ENCODE data around the gene F2. TPM values are rescaled to one million over a fixed set of nuclear protein-coding genes. Genes with fewer than 3 reads are reported as not detected.
A peak's percentile ranks its signal among the peaks of the same experiment; 100 is the strongest.

The F2 gene
- total and polyA plus RNA-seq, 4 donors: 631 to 1,505 (median 1,232) TPM

DNA sequence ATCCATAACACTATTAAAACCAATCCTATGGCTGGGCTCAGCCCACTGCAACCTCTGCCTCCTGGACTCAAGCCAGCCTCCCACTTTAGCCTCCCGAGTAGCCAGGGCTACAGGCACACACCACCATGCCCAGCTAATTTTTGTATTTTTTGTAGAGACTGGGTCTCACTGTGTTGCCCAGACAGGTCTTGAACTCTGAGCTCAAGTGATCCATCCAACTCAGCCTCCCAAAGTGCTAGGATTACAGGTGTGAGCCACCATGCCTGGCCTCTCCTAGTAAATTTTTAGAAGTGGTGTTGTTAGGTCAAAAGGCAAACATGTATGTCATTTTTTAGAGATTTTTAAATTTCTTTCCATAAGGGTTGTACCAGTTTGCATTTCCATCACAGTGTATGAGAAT, 14.2 kb downstream of the F2 start (continued):
- no peak for TF ChIP-seq REST (IDR thresholded peaks at IDR 0.05)

DNA sequence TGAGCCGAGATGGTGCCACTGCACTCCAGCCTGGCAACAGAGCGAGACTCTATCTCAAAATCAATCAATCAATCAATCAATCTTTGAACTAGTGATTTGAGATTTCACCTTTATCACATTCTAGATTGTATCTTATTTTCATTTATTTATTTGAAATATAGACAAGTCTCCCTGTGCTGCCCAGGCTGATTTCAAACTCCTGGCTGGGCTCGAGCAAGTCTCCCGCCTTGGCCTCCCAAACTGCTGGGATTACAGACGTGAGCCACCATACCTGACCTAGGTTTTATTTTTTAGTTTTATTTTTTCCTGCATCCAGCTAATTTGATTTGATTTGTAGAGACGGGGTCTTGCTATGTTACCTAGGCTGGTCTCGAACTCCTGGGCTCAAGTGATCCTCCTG, 17.1 kb downstream of the F2 start:
- no peak for DNase-seq (ENCODE audit: low spot score)
- Histone ChIP-seq H3K36me3 (ENCODE audit: control insufficient read depth in 4 of 4, insufficient read depth in 3 of 4, low read depth in 1 of 4, low read length in 3 of 4) (peaks cover 15 to 61% (median 44%) of the 10 kb centered on the region in 4 donors), H3K4me1 (ENCODE audit: control insufficient read depth in 4 of 4, insufficient read depth in 4 of 4, low read length in 3 of 4) (peaks cover 0 to 10% (median 2%) of the 10 kb centered on the region in 4 donors), H3K9ac (ENCODE audit: low read depth in 1 of 2, low read length in 2 of 2) (no peak overlapping the region), H3K4me3 (ENCODE audit: low read depth in 1 of 3, low read length in 3 of 3) (no peak overlapping the region), H3K27ac (ENCODE audit: low read depth in 1 of 2, low read length in 2 of 2) (peak overlapping the region; percentile 55 to 63), H3K27me3 (ENCODE audit: control insufficient read depth in 4 of 4, insufficient read depth in 4 of 4, low read length in 3 of 4) (no peaks in the 10 kb centered on the region), H3K9me3 (ENCODE audit: control insufficient read depth in 4 of 4, low read length in 3 of 4) (no peaks in the 10 kb centered on the region)
- WGBS: 81% methylated on average over 7 of the region's 7 CpGs
- TF ChIP-seq, protein P1, sequence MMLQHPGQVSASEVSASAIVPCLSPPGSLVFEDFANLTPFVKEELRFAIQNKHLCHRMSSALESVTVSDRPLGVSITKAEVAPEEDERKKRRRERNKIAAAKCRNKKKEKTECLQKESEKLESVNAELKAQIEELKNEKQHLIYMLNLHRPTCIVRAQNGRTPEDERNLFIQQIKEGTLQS (IDR thresholded peaks at IDR 0.05): no peak
- TF ChIP-seq EGR1 (IDR thresholded peaks at IDR 0.05; ENCODE audit: low read depth in 2 of 2) (no peak), SP1 (IDR thresholded peaks at IDR 0.05) (no peak)

DNA sequence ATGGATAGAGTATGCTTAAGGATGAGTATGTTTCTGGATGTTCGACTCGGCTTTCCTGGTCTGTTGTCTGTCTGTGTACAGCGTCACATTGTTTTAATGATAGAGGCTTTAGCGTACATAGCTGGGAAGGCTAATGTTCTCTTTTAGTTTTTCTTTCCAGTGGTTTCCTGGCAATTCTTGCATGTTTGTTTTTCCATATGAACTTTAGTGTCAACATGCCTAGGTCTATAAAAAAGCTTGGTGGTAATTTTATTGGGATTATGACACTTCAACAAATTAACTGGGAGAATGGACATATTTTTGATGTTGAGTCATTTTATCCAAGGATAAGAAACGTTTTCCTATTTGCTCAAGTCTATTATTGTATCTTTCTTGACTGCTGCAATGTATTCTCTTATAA, 17.6 kb downstream of the F2 start:
- Histone ChIP-seq H3K9me3 (ENCODE audit: control insufficient read depth in 4 of 4, low read length in 3 of 4) (no peaks in the 10 kb centered on the region), H3K27me3 (ENCODE audit: control insufficient read depth in 4 of 4, insufficient read depth in 4 of 4, low read length in 3 of 4) (no peaks in the 10 kb centered on the region), H3K36me3 (ENCODE audit: control insufficient read depth in 4 of 4, insufficient read depth in 3 of 4, low read depth in 1 of 4, low read length in 3 of 4) (peaks cover 16 to 62% (median 44%) of the 10 kb centered on the region in 4 donors), H3K9ac (ENCODE audit: low read depth in 1 of 2, low read length in 2 of 2) (no peak overlapping the region), H3K27ac (ENCODE audit: low read depth in 1 of 2, low read length in 2 of 2) (peak overlapping the region; percentile 55 to 63), H3K4me3 (ENCODE audit: low read depth in 1 of 3, low read length in 3 of 3) (no peak overlapping the region), H3K4me1 (ENCODE audit: control insufficient read depth in 4 of 4, insufficient read depth in 4 of 4, low read length in 3 of 4) (peaks cover 0 to 10% (median 2%) of the 10 kb centered on the region in 4 donors)
- 54% methylated on average over 5 of the region's 5 CpGs for WGBS
- no peak for DNase-seq (ENCODE audit: low spot score)
- TF ChIP-seq NR2F2 (IDR thresholded peaks at IDR 0.05) (no peak), JUND (IDR thresholded peaks at IDR 0.05) (peak in 1 of 2 donors; percentile 25), YY1 (IDR thresholded peaks at IDR 0.05) (peak; percentile 43), RAD21 (IDR thresholded peaks at IDR 0.05) (peak; percentile 7 to 32), FOXA2 (IDR thresholded peaks at IDR 0.05) (peak; percentile 92), SP1 (IDR thresholded peaks at IDR 0.05) (peak; percentile 78), EGR1 (IDR thresholded peaks at IDR 0.05; ENCODE audit: low read depth in 2 of 2) (peak; percentile 69 to 76), RXRA (IDR thresholded peaks at IDR 0.05) (peak; percentile 68), REST (IDR thresholded peaks at IDR 0.05) (no peak), HNF4A (conservative IDR thresholded peaks at IDR 0.05) (peak; percentile 40 to 48), TAF1 (conservative IDR thresholded peaks at IDR 0.05) (no peak), FOXA1 (IDR thresholded peaks at IDR 0.05) (peak; percentile 77), MAX (IDR thresholded peaks at IDR 0.05) (no peak)
- TF ChIP-seq, protein P2, sequence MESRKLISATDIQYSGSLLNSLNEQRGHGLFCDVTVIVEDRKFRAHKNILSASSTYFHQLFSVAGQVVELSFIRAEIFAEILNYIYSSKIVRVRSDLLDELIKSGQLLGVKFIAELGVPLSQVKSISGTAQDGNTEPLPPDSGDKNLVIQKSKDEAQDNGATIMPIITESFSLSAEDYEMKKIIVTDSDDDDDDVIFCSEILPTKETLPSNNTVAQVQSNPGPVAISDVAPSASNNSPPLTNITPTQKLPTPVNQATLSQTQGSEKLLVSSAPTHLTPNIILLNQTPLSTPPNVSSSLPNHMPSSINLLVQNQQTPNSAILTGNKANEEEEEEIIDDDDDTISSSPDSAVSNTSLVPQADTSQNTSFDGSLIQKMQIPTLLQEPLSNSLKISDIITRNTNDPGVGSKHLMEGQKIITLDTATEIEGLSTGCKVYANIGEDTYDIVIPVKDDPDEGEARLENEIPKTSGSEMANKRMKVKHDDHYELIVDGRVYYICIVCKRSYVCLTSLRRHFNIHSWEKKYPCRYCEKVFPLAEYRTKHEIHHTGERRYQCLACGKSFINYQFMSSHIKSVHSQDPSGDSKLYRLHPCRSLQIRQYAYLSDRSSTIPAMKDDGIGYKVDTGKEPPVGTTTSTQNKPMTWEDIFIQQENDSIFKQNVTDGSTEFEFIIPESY (IDR thresholded peaks at IDR 0.05): no peak
- TF ChIP-seq, protein P1 (IDR thresholded peaks at IDR 0.05): peak; percentile 59

All from liver (tissue), 9 donors.